ENCODE data around the gene TNFAIP8L3. TPM values are rescaled to one million over a fixed set of nuclear protein-coding genes. Genes with fewer than 3 reads are reported as not detected.

TNFAIP8L3 gene
- total and polyA plus RNA-seq, 3 donors from 2014 or later, result 5.1 to 17.3 (median 10.2) TPM

GRCh38 chr15:51011212-51011611 lies 83.5 kb downstream of the TNFAIP8L3 start:
- Histone ChIP-seq H3K27ac (no peak overlapping the region), H3K4me1 (no peaks in the 10 kb centered on the region), H3K9me3 (no peaks in the 10 kb centered on the region), H3K27me3 (no peaks in the 10 kb centered on the region), H3K4me3 (no peak overlapping the region), H3K36me3 (ENCODE audit: low read depth, missing control alignments) (no peaks in the 10 kb centered on the region)
- no peak for DNase-seq
- intact Hi-C loops (cut with DNase I; ENCODE audit: low total_unique reads), result no loop called here
- TF ChIP-seq CTCF (IDR thresholded peaks at IDR 0.05) (no peak), POLR2A (IDR thresholded peaks at IDR 0.05) (no peak)
- 46 to 53% methylated on average over 1 of the region's 1 CpG for WGBS, 2 donors

GRCh38 chr15:51007131-51007666 lies 87.5 kb downstream of the TNFAIP8L3 start:
- TF ChIP-seq CTCF (IDR thresholded peaks at IDR 0.05) (no peak), POLR2A (IDR thresholded peaks at IDR 0.05) (no peak)
- no peaks in the 10 kb centered on the region for H3K9me3 ChIP-seq
- DNase-seq, result no peak
- H3K4me1 ChIP-seq, result no peaks in the 10 kb centered on the region
- no peak overlapping the region for H3K4me3 ChIP-seq
- no peaks in the 10 kb centered on the region for H3K36me3 ChIP-seq (ENCODE audit: low read depth, missing control alignments)
- 94 to 96% methylated on average over 4 of the region's 4 CpGs for WGBS, 2 donors
- H3K27me3 ChIP-seq, result no peaks in the 10 kb centered on the region
- no peak overlapping the region for H3K27ac ChIP-seq
- intact Hi-C loops (cut with DNase I; ENCODE audit: low total_unique reads), result no loop called here

Other genes with a start within 250 kb of the TNFAIP8L3 start
- gene AP4E1, start 186.2 kb downstream of the TNFAIP8L3 start, total RNA-seq, result 10 to 100 TPM; 11.3 to 11.8 TPM
- 8.1 TPM for gene AP4E1, start 186.2 kb downstream of the TNFAIP8L3 start, polyA plus RNA-seq (ENCODE audit: insufficient read depth, low read depth, low replicate concordance)
- gene CYP19A1, start 243.7 kb upstream of the TNFAIP8L3 start, total RNA-seq, result 1 to 10 TPM; 2.8 to 3.3 TPM
- 29.0 TPM for gene CYP19A1, start 243.7 kb upstream of the TNFAIP8L3 start, polyA plus RNA-seq (ENCODE audit: insufficient read depth, low read depth, low replicate concordance)
- gene GLDN, start 246.7 kb upstream of the TNFAIP8L3 start, total RNA-seq, result 1 to 10 TPM in 1 of 2 donors, under 1 TPM in 1; 0.37 to 1.3 TPM
- 0.61 TPM for gene GLDN, start 246.7 kb upstream of the TNFAIP8L3 start, polyA plus RNA-seq (ENCODE audit: insufficient read depth, low read depth, low replicate concordance)